Measurements from ENCODE around the gene PPP2R2D. TPM values are rescaled to one million over a fixed set of nuclear protein-coding genes. Genes with fewer than 3 reads are reported as not detected.

PPP2R2D gene
- total RNA-seq = 18.2 and 24.6 TPM in 2 replicates

DNA sequence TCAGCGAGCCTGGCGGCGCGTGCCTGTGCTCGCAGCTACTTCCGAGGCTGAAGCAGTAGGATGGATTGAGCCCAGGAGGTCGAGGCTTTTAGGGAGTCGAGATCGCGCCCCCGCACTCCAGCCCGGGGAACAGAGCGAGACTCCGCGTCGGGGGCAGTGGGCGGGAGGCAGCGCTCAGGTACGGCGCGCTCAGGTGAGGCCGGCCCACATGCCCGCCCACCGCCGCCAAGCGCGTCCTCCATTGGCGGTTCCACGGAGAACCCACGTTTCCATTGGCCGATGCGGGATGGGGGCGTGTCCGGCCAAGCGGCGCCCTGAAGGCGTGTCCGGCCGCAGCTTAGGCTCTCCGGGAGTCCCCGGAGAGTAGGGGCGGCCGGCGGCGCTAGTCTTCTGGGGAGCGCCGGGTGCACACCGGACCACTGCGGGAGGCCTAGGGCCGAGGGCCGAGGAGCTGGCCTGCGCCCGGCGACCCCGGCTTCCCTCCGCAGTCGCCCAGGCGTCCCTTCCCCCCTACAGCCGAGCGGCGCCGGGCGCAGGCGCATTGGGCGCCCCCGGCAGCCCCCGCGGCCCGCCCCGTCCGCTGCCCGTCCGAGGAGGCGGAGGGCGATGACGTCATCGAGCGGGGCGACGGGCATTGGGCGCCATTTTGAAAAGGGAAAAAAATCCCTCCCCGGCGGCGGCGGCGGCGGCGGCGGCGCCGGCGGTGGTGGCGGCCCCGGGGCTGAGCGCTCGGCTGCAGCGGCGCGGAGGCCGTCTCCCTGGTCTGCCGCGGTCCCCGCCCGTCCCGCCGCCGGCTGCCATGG is at the start of gene PPP2R2D:
Gene PPP2R2D (plus strand): TSS at position 659 of the 803 bp plus-strand sequence. CDS start 141 bp downstream, at position 800.

DNA sequence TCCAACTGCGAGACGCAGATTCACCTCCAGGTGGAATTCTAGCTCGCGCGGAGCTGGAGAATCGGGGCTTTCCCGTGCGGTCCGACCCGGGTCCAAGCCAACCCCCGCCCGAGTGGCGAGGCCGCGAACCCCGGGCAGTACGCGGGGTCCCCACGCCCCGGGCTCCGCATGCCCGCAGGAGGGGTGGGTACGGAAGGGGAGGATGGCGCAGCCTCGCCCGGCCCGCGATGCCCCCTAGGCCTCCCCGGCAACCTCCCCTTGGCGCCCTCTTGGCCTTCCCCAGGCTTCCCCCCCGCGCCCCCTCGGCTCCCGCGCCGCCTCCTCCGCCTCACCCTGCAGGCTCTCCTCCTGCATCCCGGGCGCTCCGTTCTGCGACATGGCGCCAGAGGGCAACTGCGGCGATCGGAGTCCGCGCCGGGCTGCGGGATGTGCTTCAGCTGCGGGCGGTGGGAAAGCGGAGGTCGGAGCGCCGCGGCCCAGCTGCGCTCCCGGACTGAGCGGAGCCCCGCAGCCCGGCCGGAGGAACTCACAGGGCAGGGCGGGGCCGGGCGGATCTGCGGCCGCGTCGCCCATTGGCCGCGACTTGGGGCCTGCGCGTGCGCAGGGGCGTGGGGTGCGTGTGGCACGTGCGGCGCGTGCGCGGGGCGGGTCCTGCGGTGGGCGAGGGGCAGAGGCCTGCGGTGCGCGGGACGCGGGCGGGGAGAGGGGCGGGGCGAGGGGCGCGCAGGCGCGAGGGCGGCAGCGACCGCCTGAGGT is 80.8 kb downstream of the PPP2R2D start, which contains the start of gene BNIP3:
Gene BNIP3 (minus strand): TSS at position 495 of the 756 bp plus-strand sequence. CDS start 117 bp downstream, at position 378.

Other genes starting within 250 kb of the PPP2R2D start
- 258 and 357 TPM in 2 replicates for gene BNIP3, start 80.9 kb downstream of the PPP2R2D start, total RNA-seq
- 0.19 and 0.20 TPM in 2 replicates for gene JAKMIP3, start 164.9 kb downstream of the PPP2R2D start, total RNA-seq

Data from cardiac ventricle fibroblast (primary cell).